Measurements from ENCODE around the gene KMT2C.

DNA sequence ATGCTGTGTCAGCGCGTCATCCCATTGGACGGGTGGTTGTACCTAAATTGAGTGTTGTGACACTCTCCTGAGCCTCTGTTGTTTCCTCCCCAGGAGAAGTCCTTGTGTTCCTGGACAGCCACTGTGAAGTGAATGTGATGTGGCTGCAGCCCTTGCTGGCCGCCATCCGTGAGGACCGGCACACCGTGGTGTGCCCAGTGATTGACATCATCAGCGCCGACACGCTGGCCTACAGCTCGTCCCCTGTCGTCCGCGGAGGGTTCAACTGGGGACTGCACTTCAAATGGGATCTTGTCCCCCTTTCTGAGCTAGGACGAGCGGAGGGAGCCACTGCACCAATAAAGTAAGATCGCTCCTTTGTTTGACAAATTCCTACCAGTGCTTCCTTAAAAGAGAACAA lies 327.9 kb downstream of the KMT2C start:
- TF ChIP-seq ZNF292 (CRISPR knock-in tag; IDR thresholded peaks at IDR 0.05; ENCODE audit: borderline replicate concordance, low read depth) (no peak), ZNF569 (CRISPR knock-in tag; IDR thresholded peaks at IDR 0.05; ENCODE audit: borderline replicate concordance) (no peak), SRY (CRISPR knock-in tag; IDR thresholded peaks at IDR 0.05) (no peak), ZNF510 (CRISPR knock-in tag; IDR thresholded peaks at IDR 0.05; ENCODE audit: low read depth) (no peak), NBN (conservative IDR thresholded peaks at IDR 0.05) (no peak), RFX5 (IDR thresholded peaks at IDR 0.05; ENCODE audit: low read depth, low read length) (no peak), MAFG (CRISPR knock-in tag; IDR thresholded peaks at IDR 0.05) (no peak)
- TF ChIP-seq, protein P1, sequence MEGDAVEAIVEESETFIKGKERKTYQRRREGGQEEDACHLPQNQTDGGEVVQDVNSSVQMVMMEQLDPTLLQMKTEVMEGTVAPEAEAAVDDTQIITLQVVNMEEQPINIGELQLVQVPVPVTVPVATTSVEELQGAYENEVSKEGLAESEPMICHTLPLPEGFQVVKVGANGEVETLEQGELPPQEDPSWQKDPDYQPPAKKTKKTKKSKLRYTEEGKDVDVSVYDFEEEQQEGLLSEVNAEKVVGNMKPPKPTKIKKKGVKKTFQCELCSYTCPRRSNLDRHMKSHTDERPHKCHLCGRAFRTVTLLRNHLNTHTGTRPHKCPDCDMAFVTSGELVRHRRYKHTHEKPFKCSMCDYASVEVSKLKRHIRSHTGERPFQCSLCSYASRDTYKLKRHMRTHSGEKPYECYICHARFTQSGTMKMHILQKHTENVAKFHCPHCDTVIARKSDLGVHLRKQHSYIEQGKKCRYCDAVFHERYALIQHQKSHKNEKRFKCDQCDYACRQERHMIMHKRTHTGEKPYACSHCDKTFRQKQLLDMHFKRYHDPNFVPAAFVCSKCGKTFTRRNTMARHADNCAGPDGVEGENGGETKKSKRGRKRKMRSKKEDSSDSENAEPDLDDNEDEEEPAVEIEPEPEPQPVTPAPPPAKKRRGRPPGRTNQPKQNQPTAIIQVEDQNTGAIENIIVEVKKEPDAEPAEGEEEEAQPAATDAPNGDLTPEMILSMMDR (CRISPR knock-in tag; IDR thresholded peaks at IDR 0.05), result no peak
